Bronchial epithelial cell (primary cell): ENCODE measurements around the gene MORC2. TPM values are rescaled to one million over a fixed set of nuclear protein-coding genes. Genes with fewer than 3 reads are reported as not detected.

Experiments
- DNase-seq: peaks from one replicate; pipeline ENCODE4 v3.0.0-alpha.2; 2010; ENCODE audit warnings: low read depth
- FAIRE-seq: peaks from 2 replicates; lab custom pipeline; 2011; peaks lifted over from hg19 to GRCh38; lab: Jason Lieb, UNC
- H3K27me3 ChIP-seq: 2 replicates; pipeline ENCODE4 v1.5.1; 2011; ENCODE audit warnings: low read length; ENCODE audit not compliant: control insufficient read depth, insufficient read depth
- H3K36me3 ChIP-seq: 2 replicates; pipeline ENCODE4 v1.5.1; 2011; ENCODE audit warnings: low read length; ENCODE audit not compliant: control insufficient read depth, insufficient read depth
- H3K4me3 ChIP-seq: 2 replicates; pipeline ENCODE4 v1.5.1; 2011; ENCODE audit warnings: mild to moderate bottlenecking, low read depth, low read length, control low read depth
- CTCF ChIP-seq: IDR thresholded peaks from 2 replicates; pipeline ENCODE4 v1.5.1; 2011; ENCODE audit warnings: mild to moderate bottlenecking, moderate library complexity, low read length, control low read depth, inconsistent platforms; ENCODE audit not compliant: insufficient read depth, severe bottlenecking
- total RNA-seq: library from RNA; depleted of rRNA; stranded (reverse); fragments of >200 nt; gene quantifications from 2 replicates; pipeline ENCODE4 v1.2.1, GENCODE V29; 2014

MORC2 gene
- total RNA-seq, 1 donor from 2014 or later: 12.6 TPM

- no peak overlapping the region for H3K4me3 ChIP-seq
- no peaks in the 10 kb centered on the region for H3K36me3 ChIP-seq
- FAIRE-seq: no peak
- DNase-seq: no peak
- no peak for TF ChIP-seq CTCF
- no peaks in the 10 kb centered on the region for H3K27me3 ChIP-seq
These were observed 86.3 kb downstream of the MORC2 start for GRCh38 chr22:30882184-30882717.

- FAIRE-seq (no peak), DNase-seq (no peak)
- Histone ChIP-seq H3K27me3 (no peaks in the 10 kb centered on the region), H3K36me3 (no peaks in the 10 kb centered on the region), H3K4me3 (no peak overlapping the region)
- TF ChIP-seq CTCF: no peak
These were observed 87.0 kb downstream of the MORC2 start for GRCh38 chr22:30881361-30882183.

- TF ChIP-seq CTCF: no peak
- Histone ChIP-seq H3K27me3 (no peaks in the 10 kb centered on the region), H3K36me3 (no peaks in the 10 kb centered on the region), H3K4me3 (no peak overlapping the region)
- DNase-seq (no peak), FAIRE-seq (no peak)
These were observed 87.7 kb downstream of the MORC2 start for GRCh38 chr22:30880847-30881246.

- no peak for FAIRE-seq
- H3K36me3 ChIP-seq: no peaks in the 10 kb centered on the region
These were observed 88.4 kb downstream of the MORC2 start for GRCh38 chr22:30880181-30880601.

GRCh38 chr22:30879415-30879797 lies 89.2 kb downstream of the MORC2 start:
- H3K27me3 ChIP-seq: no peaks in the 10 kb centered on the region
- no peak overlapping the region for H3K4me3 ChIP-seq
- no peak for DNase-seq
- TF ChIP-seq CTCF: no peak
- H3K36me3 ChIP-seq: no peaks in the 10 kb centered on the region
- no peak for FAIRE-seq

More at GRCh38 chr22:30880181-30880601, 88.4 kb downstream of the MORC2 start:
- Histone ChIP-seq H3K4me3 (no peak overlapping the region), H3K27me3 (no peaks in the 10 kb centered on the region)
- TF ChIP-seq CTCF: no peak
- DNase-seq: no peak
